Mesendoderm (in vitro differentiated cells): ENCODE measurements around the gene HAVCR2.

ENCODE experiments used
- DNase-seq: peaks from one replicate; pipeline ENCODE4 v3.0.0; 2013
- H2AK5ac ChIP-seq: 2 replicates; pipeline ENCODE4 v1.6.1; 2013; ENCODE audit warnings: low read length, inconsistent platforms
- H2BK120ac ChIP-seq: 2 replicates; pipeline ENCODE4 v1.6.1; 2013; ENCODE audit warnings: low read depth, mild to moderate bottlenecking, low read length, moderate library complexity, mixed read lengths
- H2BK15ac ChIP-seq: replicated peaks from 2 replicates; pipeline ENCODE4 v1.6.1; 2013; ENCODE audit warnings: low read depth, mild to moderate bottlenecking, moderate library complexity
- H2BK5ac ChIP-seq: 2 replicates; pipeline ENCODE4 v1.6.1; 2013; ENCODE audit warnings: low read length, inconsistent platforms
- H3K18ac ChIP-seq: 2 replicates; pipeline ENCODE4 v1.6.1; 2013; ENCODE audit warnings: mild to moderate bottlenecking, low read length, mixed read lengths
- H3K23ac ChIP-seq: one replicate; pipeline ENCODE4 v1.6.1; 2013; ENCODE audit warnings: low read length
- H3K27ac ChIP-seq: 2 replicates; pipeline ENCODE4 v1.5.1; 2013; ENCODE audit warnings: low read depth, mild to moderate bottlenecking, inconsistent platforms, low read length, moderate library complexity
- H3K27me3 ChIP-seq: 2 replicates; pipeline ENCODE4 v1.6.1; 2013; ENCODE audit warnings: low read length, control low read depth, mild to moderate bottlenecking, inconsistent platforms; ENCODE audit not compliant: insufficient read depth, poor library complexity
- H3K36me3 ChIP-seq: 2 replicates; pipeline ENCODE4 v1.6.1; 2013; ENCODE audit warnings: low read length, inconsistent platforms; ENCODE audit not compliant: control insufficient read depth, insufficient read depth
- H3K4ac ChIP-seq: one replicate; pipeline ENCODE4 v1.6.1; 2013; ENCODE audit warnings: low read depth, mild to moderate bottlenecking, low read length, moderate library complexity
- H3K4me1 ChIP-seq: 2 replicates; pipeline ENCODE4 v1.6.1; 2013; ENCODE audit warnings: low read depth, low read length, inconsistent platforms; ENCODE audit not compliant: control insufficient read depth
- H3K4me2 ChIP-seq: 2 replicates; pipeline ENCODE4 v1.6.1; 2013; ENCODE audit warnings: low read length
- H3K4me3 ChIP-seq: 2 replicates; pipeline ENCODE4 v1.5.1; 2013; ENCODE audit warnings: mild to moderate bottlenecking, low read length
- H3K56ac ChIP-seq: one replicate; pipeline ENCODE4 v1.6.1; 2013; ENCODE audit warnings: low read length
- H3K79me1 ChIP-seq: 2 replicates; pipeline ENCODE4 v1.6.1; 2013; ENCODE audit warnings: low read length, inconsistent platforms
- H3K79me2 ChIP-seq: 2 replicates; pipeline ENCODE4 v1.6.1; 2013; ENCODE audit warnings: mild to moderate bottlenecking, low read length; ENCODE audit not compliant: control insufficient read depth, insufficient read depth
- H3K9ac ChIP-seq: 2 replicates; pipeline ENCODE4 v1.6.1; 2013; ENCODE audit warnings: low read length, inconsistent platforms
- H4K5ac ChIP-seq: one replicate; pipeline ENCODE4 v1.6.1; 2013; ENCODE audit warnings: low read length
- H4K8ac ChIP-seq: one replicate; pipeline ENCODE4 v1.6.1; 2013; ENCODE audit warnings: low read depth, mild to moderate bottlenecking, control low read depth, low read length, moderate library complexity
- WGBS: extraction: QIAGEN DNeasy Blood & Tissue Kit; methylation state at CpG from one replicate; pipeline ENCODE4 v1.1.7; 2013; ENCODE audit warnings: low lambda C conversion rate, missing lambda C conversion rate; ENCODE audit not compliant: insufficient coverage; ENCODE audit errors: extremely low coverage; 5-methylcytosine and 5-hydroxymethylcytosine counted together

HAVCR2 gene

GRCh38 chr5:157109744-157110143, 900 bp upstream of the HAVCR2 start:
- Histone ChIP-seq H3K4me1 (no peaks in the 10 kb centered on the region), H3K18ac (no peak overlapping the region), H2BK15ac (no peak overlapping the region), H3K4ac (no peak overlapping the region), H3K27me3 (no peaks in the 10 kb centered on the region), H2BK5ac (no peak overlapping the region), H3K79me2 (no peaks in the 10 kb centered on the region), H4K5ac (no peak overlapping the region), H4K8ac (no peak overlapping the region), H3K27ac (no peak overlapping the region), H3K4me2 (no peak overlapping the region), H2BK120ac (no peak overlapping the region), H2AK5ac (no peak overlapping the region), H3K36me3 (no peaks in the 10 kb centered on the region), H3K9ac (no peak overlapping the region), H3K56ac (no peak overlapping the region), H3K79me1 (no peaks in the 10 kb centered on the region), H3K23ac (no peak overlapping the region), H3K4me3 (no peak overlapping the region)
- WGBS: no CpG with 5 or more reads among the region's 1 CpG
- no peak for DNase-seq

GRCh38 chr5:157107508-157107907, 1.3 kb downstream of the HAVCR2 start:
- Histone ChIP-seq H3K36me3 (no peaks in the 10 kb centered on the region), H3K27ac (no peak overlapping the region), H2BK15ac (no peak overlapping the region), H2BK5ac (no peak overlapping the region), H2BK120ac (no peak overlapping the region), H4K8ac (no peak overlapping the region), H3K23ac (no peak overlapping the region), H4K5ac (no peak overlapping the region), H3K79me1 (no peaks in the 10 kb centered on the region), H3K4me2 (no peak overlapping the region), H2AK5ac (no peak overlapping the region), H3K56ac (no peak overlapping the region), H3K27me3 (no peaks in the 10 kb centered on the region), H3K9ac (no peak overlapping the region), H3K79me2 (no peaks in the 10 kb centered on the region), H3K4ac (no peak overlapping the region), H3K4me3 (no peak overlapping the region), H3K18ac (no peak overlapping the region), H3K4me1 (no peaks in the 10 kb centered on the region)
- no CpG with 5 or more reads among the region's 3 CpGs for WGBS
- DNase-seq: no peak

GRCh38 chr5:157106630-157107461, 2.0 kb downstream of the HAVCR2 start:
- H2BK15ac ChIP-seq: no peak overlapping the region
- no peaks in the 10 kb centered on the region for H3K79me1 ChIP-seq
- no peak overlapping the region for H3K27ac ChIP-seq
- no peak overlapping the region for H3K4me2 ChIP-seq
- no peak overlapping the region for H2BK120ac ChIP-seq
- no peak overlapping the region for H2AK5ac ChIP-seq
- no peak overlapping the region for H3K56ac ChIP-seq
- no peak overlapping the region for H4K5ac ChIP-seq
- no peak overlapping the region for H3K4me3 ChIP-seq
- no peak for DNase-seq
- no peak overlapping the region for H2BK5ac ChIP-seq
- H4K8ac ChIP-seq: no peak overlapping the region
- no peaks in the 10 kb centered on the region for H3K79me2 ChIP-seq
- WGBS: no CpG with 5 or more reads among the region's 14 CpGs
- no peaks in the 10 kb centered on the region for H3K36me3 ChIP-seq
- no peaks in the 10 kb centered on the region for H3K4me1 ChIP-seq
- H3K18ac ChIP-seq: no peak overlapping the region
- H3K9ac ChIP-seq: no peak overlapping the region
- no peak overlapping the region for H3K23ac ChIP-seq
- H3K4ac ChIP-seq: no peak overlapping the region
- no peaks in the 10 kb centered on the region for H3K27me3 ChIP-seq

GRCh38 chr5:157100140-157100679, 8.6 kb downstream of the HAVCR2 start:
- no peaks in the 10 kb centered on the region for H3K27me3 ChIP-seq
- no peaks in the 10 kb centered on the region for H3K79me1 ChIP-seq
- H4K8ac ChIP-seq: no peak overlapping the region
- no peak overlapping the region for H3K4me2 ChIP-seq
- H3K56ac ChIP-seq: no peak overlapping the region
- no peak overlapping the region for H3K4ac ChIP-seq
- no peak overlapping the region for H3K18ac ChIP-seq
- WGBS: no CpG with 5 or more reads among the region's 2 CpGs
- no peak overlapping the region for H4K5ac ChIP-seq
- no peak overlapping the region for H3K9ac ChIP-seq
- H2BK15ac ChIP-seq: no peak overlapping the region
- no peaks in the 10 kb centered on the region for H3K79me2 ChIP-seq
- no peak overlapping the region for H3K4me3 ChIP-seq
- H3K36me3 ChIP-seq: no peaks in the 10 kb centered on the region
- H3K27ac ChIP-seq: no peak overlapping the region
- H2BK120ac ChIP-seq: no peak overlapping the region
- DNase-seq: no peak
- H2BK5ac ChIP-seq: no peak overlapping the region
- H3K23ac ChIP-seq: no peak overlapping the region
- no peaks in the 10 kb centered on the region for H3K4me1 ChIP-seq
- no peak overlapping the region for H2AK5ac ChIP-seq

- Histone ChIP-seq H3K23ac (no peak overlapping the region), H3K4me1 (no peaks in the 10 kb centered on the region), H4K8ac (no peak overlapping the region), H2BK120ac (no peak overlapping the region), H3K36me3 (no peaks in the 10 kb centered on the region), H3K9ac (no peak overlapping the region), H3K79me1 (no peaks in the 10 kb centered on the region), H3K79me2 (no peaks in the 10 kb centered on the region), H2BK5ac (no peak overlapping the region), H3K4me3 (no peak overlapping the region), H2AK5ac (no peak overlapping the region), H4K5ac (no peak overlapping the region), H3K18ac (no peak overlapping the region), H3K56ac (no peak overlapping the region), H3K27ac (no peak overlapping the region), H3K27me3 (no peaks in the 10 kb centered on the region), H3K4me2 (no peak overlapping the region), H3K4ac (no peak overlapping the region), H2BK15ac (no peak overlapping the region)
- DNase-seq: no peak
- WGBS: no CpG with 5 or more reads among the region's 3 CpGs
Measured at GRCh38 chr5:157088342-157088990, 20.4 kb downstream of the HAVCR2 start.
